Measurements from ENCODE around the gene PHLDB2. TPM values are rescaled to one million over a fixed set of nuclear protein-coding genes. Genes with fewer than 3 reads are reported as not detected.

Gene PHLDB2
- total and polyA plus RNA-seq, 2 of the 8 experiments (the other 6 are each of a cell fraction or from before 2014, with no cell fraction given) = 5.8 to 22.6 TPM

GRCh38 chr3:112013784-112014143, 154.7 kb downstream of the PHLDB2 start:
- no peak overlapping the region for H3K4ac ChIP-seq (replicated peaks; ENCODE audit: insufficient read length, low read depth, low read length)
- DNase-seq (ENCODE audit: low read depth in 1 of 2, low spot score in 2 of 2) (no peak), FAIRE-seq (no peak)
- H2AFZ ChIP-seq (ENCODE audit: low read length) = no peak overlapping the region
- no peaks in the 10 kb centered on the region for H3K79me2 ChIP-seq (ENCODE audit: control insufficient read depth in 1 of 2, insufficient read depth in 2 of 2, low read length in 2 of 2)
- no peak overlapping the region for H4K8ac ChIP-seq (ENCODE audit: extremely low read depth, insufficient read depth, low read length)
- no peak overlapping the region for H3K27ac ChIP-seq (ENCODE audit: low read depth, low read length)
- H3K79me1 ChIP-seq (ENCODE audit: low read depth, low read length) = no peaks in the 10 kb centered on the region
- H4K91ac ChIP-seq (replicated peaks; ENCODE audit: insufficient read length, low read length) = no peak overlapping the region
- H2BK12ac ChIP-seq (ENCODE audit: low read depth, low read length) = no peak overlapping the region
- no peak overlapping the region for H2BK20ac ChIP-seq (ENCODE audit: low read length)
- H3K4me1 ChIP-seq (replicated peaks in 1 of 4; ENCODE audit: control insufficient read depth in 3 of 4, insufficient read depth in 4 of 4, low read length in 3 of 4) = no peaks in the 10 kb centered on the region
- H2BK120ac ChIP-seq (replicated peaks; ENCODE audit: low read depth, low read length) = no peak overlapping the region
- 77% methylated on average over 5 of the region's 5 CpGs; no CpG with 5 or more reads in 1 of the 2 experiments for WGBS, 2 experiments (ENCODE audit: extremely low coverage in 1 of 2, insufficient coverage in 1 of 2, insufficient read length in 1 of 2, insufficient replicate concordance in 2 of 2, low coverage in 1 of 2, low lambda C conversion rate in 2 of 2, missing lambda C conversion rate in 1 of 2)
- H3K27me3 ChIP-seq (replicated peaks in 1 of 4; ENCODE audit: control insufficient read depth in 3 of 4, extremely low read depth in 1 of 4, insufficient read depth in 3 of 4, low read length in 3 of 4) = no peaks in the 10 kb centered on the region
- no peak overlapping the region for H2BK15ac ChIP-seq (ENCODE audit: low read length)
- no peak overlapping the region for H3K56ac ChIP-seq (replicated peaks; ENCODE audit: insufficient read length, low read depth, low read length)
- no peak overlapping the region for H3K18ac ChIP-seq (ENCODE audit: extremely low read depth, low read length)
- TF ChIP-seq TBP (IDR thresholded peaks at IDR 0.05; ENCODE audit: low read depth, low read length) (no peak), ZNF274 (IDR thresholded peaks at IDR 0.05; ENCODE audit: borderline replicate concordance, extremely low read depth, low read length) (no peak), SIRT6 (IDR thresholded peaks at IDR 0.05; ENCODE audit: low read length) (no peak), SRF (IDR thresholded peaks at IDR 0.05; ENCODE audit: low read depth, low read length) (no peak), TEAD4 (IDR thresholded peaks at IDR 0.05; ENCODE audit: low read depth, low read length) (no peak), CHD1 (IDR thresholded peaks at IDR 0.05; ENCODE audit: low read depth, low read length) (no peak), EP300 (IDR thresholded peaks at IDR 0.05; ENCODE audit: borderline replicate concordance in 1 of 2, low read depth in 2 of 2, low read length in 2 of 2) (no peak), RNF2 (IDR thresholded peaks at IDR 0.05; ENCODE audit: borderline replicate concordance, low read depth, low read length, missing control alignments, poor library complexity, severe bottlenecking) (no peak), SAP30 (IDR thresholded peaks at IDR 0.05; ENCODE audit: insufficient read depth, insufficient replicate concordance, low read length) (no peak), ASH2L (IDR thresholded peaks at IDR 0.05; ENCODE audit: low read length) (no peak)
- H3K23ac ChIP-seq (ENCODE audit: insufficient read length) = no peak overlapping the region
- no peak overlapping the region for H3K4me2 ChIP-seq (ENCODE audit: insufficient read depth in 1 of 2, low read depth in 2 of 2, low read length in 2 of 2)
- H4K20me1 ChIP-seq (replicated peaks in 1 of 2; ENCODE audit: control insufficient read depth in 1 of 2, insufficient read depth in 2 of 2, low read length in 2 of 2) = no peaks in the 10 kb centered on the region
- H3K9me3 ChIP-seq (ENCODE audit: insufficient read depth in 2 of 2, low read depth in 1 of 2, low read length in 1 of 2) = no peaks in the 10 kb centered on the region
- POLR2A ChIA-PET (ENCODE audit: partially characterized antibody) = interaction anchor here (0.7 to 2.2 kb wide), 4 partner anchors 10 to 35 kb away, joined by 3 to 22 read pairs (median 6); partner anchors contain the start of genes ABHD10 and TAGLN3
- no peak overlapping the region for H2BK5ac ChIP-seq (ENCODE audit: low read depth, low read length)
- H3K36me3 ChIP-seq (ENCODE audit: control insufficient read depth in 2 of 4, insufficient read depth in 4 of 4, low read length in 3 of 4) = no peaks in the 10 kb centered on the region
- no peaks in the 10 kb centered on the region; the same call in 1 of the 2 replicates for H3K23me2 ChIP-seq (ENCODE audit: low read depth, low read length)
- H3K14ac ChIP-seq (ENCODE audit: insufficient read length) = no peak overlapping the region
- H2AK5ac ChIP-seq (ENCODE audit: low read depth, low read length) = no peak overlapping the region
- H4K5ac ChIP-seq (ENCODE audit: insufficient read length, low read depth, low read length) = no peak overlapping the region
- CTCF ChIA-PET (ENCODE audit: partially characterized antibody) = interaction anchor here (0.6 to 12.0 kb wide), 50 partner anchors 8 to 698 kb away, joined by 3 to 384 read pairs (median 5); partner anchors contain the start of genes ABHD10, TAGLN3 and TMPRSS7
- H3K4me3 ChIP-seq (ENCODE audit: extremely low read depth in 1 of 4, insufficient read depth in 2 of 4, low read depth in 3 of 4, low read length in 4 of 4) = no peak overlapping the region
- no peak overlapping the region for H3K9ac ChIP-seq (replicated peaks in 1 of 4; ENCODE audit: extremely low read depth in 1 of 4, low read depth in 3 of 4, low read length in 3 of 4)

All from H1 (cell line).